NCI-H446 (cell line): ENCODE data around the gene TBC1D12.
"Not testable (repeated sequence)": the region's sequence is repeated elsewhere in the genome, so short reads cannot be mapped to it uniquely, and the experiment has no call there.

Experiments
- DNase-seq, 2 experiments: peaks; one replicate each; lab custom pipeline; 2025; lab: John Stamatoyannopoulos, UW

TBC1D12 gene

GRCh38 chr10:94456942-94457341 lies 54.6 kb downstream of the TBC1D12 start:
- DNase-seq = no peak

GRCh38 chr10:94459385-94459784 lies 57.0 kb downstream of the TBC1D12 start:
- DNase-seq = no peak

DNA sequence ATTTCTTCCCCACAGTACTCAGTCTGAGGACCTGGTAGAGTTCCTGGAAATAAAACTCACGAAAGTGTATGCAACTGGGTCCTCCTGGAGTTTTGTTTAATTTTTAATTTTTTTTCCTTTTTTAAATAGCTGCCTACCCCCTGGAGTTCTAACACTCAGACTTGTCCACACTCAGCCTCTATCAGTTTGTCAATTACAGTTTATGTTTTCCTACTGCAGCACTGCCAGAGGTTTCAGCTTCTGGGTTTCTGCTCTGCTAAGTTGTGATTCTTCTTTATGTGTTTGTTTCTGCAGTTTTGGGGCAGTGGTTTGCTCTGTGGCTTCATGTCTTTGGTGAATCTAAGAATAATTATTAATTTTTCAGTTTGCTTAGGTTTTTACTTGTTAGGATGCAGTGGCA lies 59.2 kb downstream of the TBC1D12 start:
- no peak for DNase-seq

DNA sequence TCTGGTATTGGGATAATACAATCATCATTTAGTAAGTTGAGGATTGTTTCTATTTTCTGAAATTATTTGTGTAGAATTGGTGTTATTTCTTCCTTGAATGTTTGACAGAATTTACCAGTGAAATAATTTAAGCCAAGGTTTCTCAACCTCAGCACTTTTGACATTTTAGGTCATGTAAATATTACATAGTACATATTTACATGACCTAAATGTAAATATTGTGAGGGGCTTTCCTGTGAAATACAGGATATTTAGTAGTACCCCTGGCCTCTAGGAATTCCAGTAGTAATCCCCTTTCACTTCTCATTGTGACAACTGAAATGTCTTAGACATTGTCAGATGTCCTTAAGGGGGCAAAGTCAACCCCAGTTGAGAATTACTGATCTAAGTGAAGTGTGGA lies 59.8 kb downstream of the TBC1D12 start:
- DNase-seq = no peak

DNA sequence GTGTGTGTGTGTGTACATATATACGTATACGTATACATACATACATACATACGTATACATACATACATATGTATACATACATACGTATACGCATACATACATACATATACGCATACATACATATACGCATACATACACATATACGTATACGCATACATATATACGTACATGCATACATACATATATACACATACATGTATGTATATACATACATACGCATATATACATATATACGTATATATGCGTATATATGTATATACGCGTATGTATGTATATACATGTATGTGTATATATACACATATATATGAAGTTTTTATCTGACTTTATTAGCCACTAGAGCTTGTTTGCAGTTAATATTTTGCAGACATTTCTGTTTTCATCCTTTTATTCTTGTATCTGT lies 63.3 kb downstream of the TBC1D12 start:
- no peak for DNase-seq

DNA sequence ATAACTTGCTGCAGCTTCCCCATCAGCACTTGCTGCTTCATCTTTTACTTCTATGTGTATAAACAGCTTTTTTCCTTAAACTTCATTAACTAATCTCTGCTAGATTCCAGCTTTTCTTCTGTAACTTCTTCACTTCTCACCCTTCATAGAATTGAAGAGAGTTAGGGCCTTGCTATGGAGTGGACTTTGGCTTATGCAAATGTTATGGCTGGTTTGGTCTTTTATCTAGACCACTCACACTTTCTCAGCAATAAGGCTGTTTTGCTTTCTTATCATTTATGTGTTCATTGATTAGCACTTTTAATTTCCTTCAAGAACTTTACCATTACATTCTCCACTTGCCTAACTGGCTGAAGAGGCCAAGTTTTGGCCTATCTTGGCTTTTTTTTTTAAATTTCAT lies 79.1 kb downstream of the TBC1D12 start:
- DNase-seq = no peak

DNA sequence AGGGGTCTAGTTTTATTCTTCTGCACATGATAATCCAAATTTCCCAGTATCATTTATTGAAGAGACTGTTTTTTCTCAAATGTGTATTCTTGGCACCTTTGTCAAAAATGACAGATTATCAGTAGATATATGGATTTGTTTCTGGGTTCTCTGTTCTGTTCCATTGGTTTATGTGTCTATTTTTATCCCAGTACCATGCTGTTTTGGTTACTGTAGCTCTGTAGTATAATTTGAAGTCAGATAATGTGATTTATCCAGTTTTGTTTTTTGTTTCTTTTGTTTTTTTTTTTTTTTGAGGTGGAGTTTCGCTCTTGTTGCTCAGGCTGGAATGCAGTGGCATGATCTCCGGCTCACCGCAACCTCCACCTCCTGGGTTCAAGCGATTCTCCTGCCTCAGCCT lies 81.6 kb downstream of the TBC1D12 start:
- no peak for DNase-seq

- no peak for DNase-seq
Observed at GRCh38 chr10:94485094-94485493, 82.8 kb downstream of the TBC1D12 start.

- no peak for DNase-seq
Observed at GRCh38 chr10:94487575-94487974, 85.2 kb downstream of the TBC1D12 start.

DNA sequence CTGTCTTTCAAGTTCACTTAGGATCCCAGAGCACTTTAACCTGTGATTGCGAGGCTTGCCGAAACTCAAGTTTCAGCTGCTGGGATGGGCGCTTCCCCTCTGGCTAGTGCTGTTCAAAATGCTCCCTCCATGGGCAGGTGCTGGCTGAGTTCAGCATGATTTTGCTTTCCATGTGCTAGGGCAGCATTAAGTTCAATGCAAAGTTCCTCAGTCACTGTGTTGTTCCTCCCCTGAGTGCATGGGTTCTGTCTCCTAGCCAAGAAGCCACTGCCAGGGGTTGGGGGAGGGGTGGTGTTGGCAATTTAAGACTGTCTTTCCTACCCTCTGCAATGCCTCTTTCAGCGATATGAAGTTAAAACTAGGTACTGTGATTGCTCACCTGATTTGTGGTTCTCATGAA lies 86.8 kb downstream of the TBC1D12 start:
- DNase-seq = no peak

DNA sequence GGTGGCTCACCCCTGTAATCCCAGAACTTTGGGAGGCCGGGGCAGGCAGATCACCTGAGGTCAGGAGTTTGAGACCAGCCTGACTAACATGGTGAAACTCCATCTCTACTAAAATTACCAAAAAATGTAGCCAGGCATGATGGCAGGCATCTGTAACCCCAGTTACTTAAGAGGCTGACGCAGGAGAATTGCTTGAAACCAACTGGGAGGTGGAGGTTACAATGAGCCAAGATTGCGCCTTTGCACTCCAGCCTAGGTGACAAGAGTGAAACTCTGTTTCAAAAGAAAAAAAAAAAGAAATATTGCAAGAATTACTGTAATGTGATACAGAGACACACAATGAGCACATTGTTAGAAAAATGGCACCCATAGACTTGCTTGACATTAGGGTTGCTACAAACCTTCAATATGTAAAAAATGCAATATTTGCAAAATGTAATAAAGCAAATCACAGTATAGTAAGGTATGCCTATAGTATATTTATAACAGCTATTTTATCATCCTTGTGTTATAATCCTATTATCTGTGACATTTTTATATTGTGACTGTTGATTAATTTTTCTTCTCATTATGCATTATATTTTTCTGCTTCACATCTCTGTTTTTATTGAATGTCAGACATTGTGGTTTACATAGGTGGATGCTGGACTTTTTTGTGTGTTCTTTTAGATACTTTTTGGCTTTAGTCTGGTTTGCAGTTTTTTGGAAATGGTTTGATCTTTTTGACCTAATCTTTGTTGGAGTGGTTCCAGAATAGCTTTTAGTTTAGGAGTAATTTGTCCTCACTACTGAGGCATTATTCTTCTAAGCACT lies 87.8 kb downstream of the TBC1D12 start:
- no peak for DNase-seq

- DNase-seq = no peak
Observed at GRCh38 chr10:94490789-94491039, 88.4 kb downstream of the TBC1D12 start.

- no peak for DNase-seq
Observed at GRCh38 chr10:94493463-94493862, 91.1 kb downstream of the TBC1D12 start.

DNA sequence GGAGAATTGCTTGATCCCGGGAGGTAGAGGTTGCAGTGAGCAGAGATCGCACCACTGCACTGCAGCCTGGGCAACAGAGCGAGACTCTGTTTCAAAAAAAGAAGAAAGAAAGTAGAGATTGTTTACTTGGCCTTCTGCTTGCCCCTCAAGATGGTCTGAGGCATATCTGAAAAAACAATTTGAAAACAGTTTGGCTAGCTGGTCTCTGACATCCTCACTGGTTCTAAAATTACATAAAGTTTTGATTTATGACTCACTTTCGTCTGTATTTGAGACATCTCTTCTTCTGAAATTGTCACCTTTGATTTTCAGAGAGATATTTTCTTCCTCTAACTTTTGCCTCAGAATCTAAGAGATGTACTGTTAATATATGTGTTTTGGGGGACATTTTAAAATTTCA lies 93.7 kb downstream of the TBC1D12 start:
- DNase-seq = no peak

- no peak for DNase-seq
Observed at GRCh38 chr10:94496646-94497045, 94.3 kb downstream of the TBC1D12 start.

- no peak for DNase-seq
Observed at GRCh38 chr10:94500063-94500462, 97.7 kb downstream of the TBC1D12 start.

- DNase-seq = no peak
Observed at GRCh38 chr10:94521276-94522250, 119.2 kb downstream of the TBC1D12 start.

GRCh38 chr10:94524146-94524545 lies 121.8 kb downstream of the TBC1D12 start:
- no peak for DNase-seq

GRCh38 chr10:94524711-94525110 lies 122.4 kb downstream of the TBC1D12 start:
- no peak for DNase-seq

DNA sequence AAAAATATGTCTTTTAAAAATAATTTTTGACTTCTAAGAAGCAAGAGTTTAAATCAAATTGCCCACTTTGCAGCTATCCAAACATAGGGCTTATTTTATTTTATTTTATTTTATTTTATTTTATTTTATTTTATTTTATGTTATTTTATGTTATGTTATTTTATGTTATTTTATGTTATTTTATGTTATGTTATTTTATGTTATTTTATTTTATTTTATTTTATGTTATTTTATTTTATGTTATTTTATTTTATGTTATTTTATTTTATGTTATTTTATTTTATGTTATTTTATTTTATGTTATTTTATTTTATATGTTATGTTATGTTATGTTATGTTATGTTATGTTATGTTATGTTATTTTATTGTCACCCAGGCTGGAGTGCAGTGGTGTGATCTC lies 129.2 kb downstream of the TBC1D12 start:
- not testable (repeated sequence) for DNase-seq

DNA sequence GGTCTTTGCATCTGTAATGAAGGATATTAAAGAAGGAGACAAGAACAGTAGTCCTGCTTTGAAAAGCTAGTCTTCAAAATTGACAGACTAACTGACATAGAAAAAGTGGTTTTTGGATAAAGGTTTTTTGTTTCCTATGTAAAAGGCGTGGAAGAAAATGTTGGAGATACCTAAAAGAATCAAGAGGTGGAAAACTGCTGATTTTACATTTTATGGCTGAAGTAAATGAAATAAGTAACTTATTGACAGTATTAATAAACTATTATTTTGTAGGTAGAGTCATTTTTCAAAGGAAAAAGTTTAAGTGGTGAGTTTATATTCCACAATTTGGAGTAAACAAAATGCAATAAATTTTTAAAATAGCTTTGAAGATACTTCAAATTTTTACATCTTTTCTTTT lies 130.7 kb downstream of the TBC1D12 start:
- no peak for DNase-seq

DNA sequence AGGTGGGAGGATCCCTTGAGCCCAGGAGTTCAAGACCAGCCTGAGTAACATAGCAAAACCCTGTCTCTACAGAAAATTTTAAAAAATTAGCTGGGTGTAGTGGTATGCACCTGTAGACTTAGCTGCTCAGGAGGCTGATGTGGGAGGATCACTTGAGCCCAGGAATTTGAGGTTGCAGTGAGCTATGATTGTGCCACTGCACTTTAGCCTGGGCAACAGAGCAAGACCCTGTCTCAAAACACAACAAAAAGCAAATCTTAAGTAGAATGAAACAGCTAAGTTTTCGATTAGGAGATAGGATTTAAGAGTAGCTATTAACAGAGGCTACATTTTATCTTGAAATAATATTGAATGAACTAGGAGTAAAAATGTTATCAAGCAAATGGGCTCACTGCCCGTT lies 139.9 kb downstream of the TBC1D12 start:
- not testable (repeated sequence) for DNase-seq

DNA sequence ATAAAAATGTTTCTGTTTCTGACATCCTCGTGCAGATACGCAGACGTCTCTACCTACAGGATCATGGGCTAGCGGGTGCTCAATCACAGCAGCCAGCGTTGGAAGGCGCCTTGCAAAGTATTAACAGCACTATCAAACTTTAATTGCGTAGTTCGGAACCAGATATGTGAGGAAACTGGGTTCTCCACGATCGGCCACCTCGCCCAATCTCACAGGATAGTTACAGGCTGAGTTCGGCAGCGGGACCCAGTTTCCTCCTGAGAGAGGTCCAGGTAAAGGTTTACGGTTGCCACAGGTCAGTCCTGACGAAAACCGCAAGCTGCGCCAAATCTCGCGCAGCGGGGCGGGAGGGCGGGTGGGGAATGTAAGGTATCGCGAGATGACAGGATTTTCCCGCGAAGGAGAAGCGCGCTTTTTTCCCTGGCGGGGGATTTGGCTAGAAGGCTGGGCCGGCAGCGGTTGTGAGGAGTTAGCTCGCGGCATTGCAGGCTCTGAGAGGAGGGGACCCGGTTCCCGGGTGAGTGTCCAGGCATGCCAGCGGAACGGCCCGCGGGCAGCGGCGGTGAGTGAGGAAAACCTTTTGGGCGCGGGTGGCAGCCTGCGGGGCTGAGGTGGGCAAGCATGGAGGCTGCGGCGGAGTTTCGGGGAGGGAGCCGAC lies 143.2 kb downstream of the TBC1D12 start, which contains the start of gene HELLS:
Gene HELLS (plus strand): TSS at position 398 of the 658 bp plus-strand sequence. CDS start 134 bp downstream, at position 532.
- peak; percentile 70 to 90 for DNase-seq
